Heart right ventricle (tissue), 16 donors: ENCODE data around the gene CENPP. TPM values are rescaled to one million over a fixed set of nuclear protein-coding genes. Genes with fewer than 3 reads are reported as not detected.

ENCODE experiments used
- ATAC-seq, 8 donors: fragments of 200-7000 bp; cut with Tn5 transposase; one replicate each; pipeline ENCODE4 v1.9.1; 2020; ENCODE audit warnings: mild to moderate bottlenecking in 8 of 8, moderate library complexity in 8 of 8, moderate number of reproducible peaks in 1 of 8
- DNase-seq, 2 donors: peaks; one replicate each; pipeline ENCODE4 v3.0.0-alpha.2; 2020
- H3K27ac ChIP-seq, 10 donors: fragments of 200-600 bp; sonication (generic) in 2 of 10; one replicate each; pipeline versions ENCODE4 v1.5.0 to v1.8.0; 2020 to 2022; ENCODE audit warnings: mild to moderate bottlenecking in 3 of 10
- H3K27me3 ChIP-seq, 7 donors: fragments of 200-600 bp; one replicate each; pipeline ENCODE4 v1.8.0; 2021 to 2022; ENCODE audit warnings: mild to moderate bottlenecking in 2 of 7
- H3K36me3 ChIP-seq, 9 donors: fragments of 200-600 bp; sonication (generic) in 1 of 9; one replicate each; pipeline versions ENCODE4 v1.5.0 to v1.8.0; 2020 to 2022; ENCODE audit warnings: mild to moderate bottlenecking in 2 of 9
- H3K4me1 ChIP-seq, 9 donors: fragments of 200-600 bp; sonication (generic) in 1 of 9; one replicate each; pipeline versions ENCODE4 v1.5.0 to v1.8.0; 2020 to 2022; ENCODE audit warnings: mild to moderate bottlenecking in 4 of 9
- H3K4me3 ChIP-seq, 10 donors: fragments of 200-600 bp; sonication (generic) in 2 of 10; one replicate each; pipeline versions ENCODE4 v1.5.0 to v1.8.0; 2020 to 2022; ENCODE audit warnings: mild to moderate bottlenecking in 7 of 10, moderate library complexity in 2 of 10
- H3K9me3 ChIP-seq, 11 donors: fragments of 200-600 bp in 10 of 11; sonication (generic) in 2 of 11; one replicate each; pipeline versions ENCODE4 v1.5.0 to v1.8.0; 2013 to 2022; ENCODE audit warnings: mild to moderate bottlenecking in 2 of 11, control low read depth in 1 of 11, moderate library complexity in 1 of 11
- CTCF ChIP-seq, 9 donors: fragments of 200-600 bp; sonication (generic) in 2 of 9; IDR thresholded peaks; one replicate each; pipeline versions ENCODE4 v1.5.0 to v1.8.0; 2021 to 2022; ENCODE audit warnings: antibody characterized with exemption in 9 of 9, mild to moderate bottlenecking in 5 of 9, moderate library complexity in 1 of 9
- WGBS, 2 donors: extraction: QIAGEN DNeasy Blood & Tissue Kit; methylation state at CpG; one replicate each; pipeline ENCODE4 v1.1.7; 2013; ENCODE audit warnings: inconsistent platforms in 1 of 2; 5-methylcytosine and 5-hydroxymethylcytosine counted together
- intact Hi-C, 10 donors: fragments of 100-400 bp; cut with DNase I; formaldehyde crosslinking; loops; one replicate each; pipeline versions ENCODE4 v1.11.1 to v1.14.2; 2022
- polyA plus RNA-seq, 2 donors: library from polyadenylated mRNA; stranded (reverse); fragments of 200-250 nt; gene quantifications; one replicate each; pipeline ENCODE4 v1.2.3, GENCODE V29; 2013
- total RNA-seq, 10 donors: library from RNA; stranded (reverse); fragmentation: NEBNext Ultra II Directional in 3 of 10; extraction: Animal tissue kit (Norgen Biotek cat#: 25700) in 3 of 10; gene quantifications; one replicate each; pipeline versions ENCODE4 v1.2.1 to v1.2.4, GENCODE V29; 2021 to 2023
- donor health status: Arrhythmogenic right ventricular cardiomyopathy.
- donor health status: ischemic (EF 13 %, LVEDD 7.1; RV severe dilation, severe dysfunction).
- donor health status: healthy with polysubstance abuse.
- donor health status: DM: no; HTN: yes; CAD: no.
- donor health status: DM: no; HTN: no; CAD: no.
- donor health status: ischemic (EF 25% LVEDD 6.9; RV normal size, moderate dysfunction).
- donor health status: ischemic (EF 25% LVEDD 5.7; RV mildly dilated, moderate dysfunction).
- donor health status: healthy.
- donor health status: DM: yes; HTN: yes; CAD: no.
- donor health status: Ischemic cardiomyopathy.
- donor health status: ischemic (EF 35%, LVEDD 5.7; RV mildly dilated, moderate dysfunction).
- donor health status: nonischemic (EF 11% LVEDD 7.7; RV severe dilation, severe dysfunction).
- donor health status: DM: yes; HTN: yes; CAD: no.
- donor health status: PGD.
- donor health status: ischemic (EF 29% LVEDD 5.4; RV normal size, mild dysfunction).
- donor health status: nonischemic (EF 23%, LVEDD 6.1; RV moderate dilation, normal function).

The CENPP gene
- total and polyA plus RNA-seq, 12 donors, result 1.3 to 5.2 (median 2.8) TPM

GRCh38 chr9:92426501-92427145 lies 100.9 kb downstream of the CENPP start:
- Histone ChIP-seq H3K27ac (peak overlapping the region in 5 of 10 donors; percentile 37 to 69 (median 54)), H3K4me3 (no peak overlapping the region), H3K27me3 (no peaks in the 10 kb centered on the region), H3K4me1 (peaks cover 0 to 21% (median 0%) of the 10 kb centered on the region in 9 donors), H3K36me3 (no peaks in the 10 kb centered on the region), H3K9me3 (no peaks in the 10 kb centered on the region)
- ATAC-seq, result no peak
- no peak for DNase-seq
- intact Hi-C loops, result loop anchor here in 2 of 10 donors (10.0 kb wide), 2 partner anchors 82 to 92 kb away; no protein-coding TSS in a partner anchor
- TF ChIP-seq CTCF (IDR thresholded peaks at IDR 0.05), result no peak
- 67 to 74% methylated on average over 5 of the region's 5 CpGs for WGBS, 2 donors

DNA sequence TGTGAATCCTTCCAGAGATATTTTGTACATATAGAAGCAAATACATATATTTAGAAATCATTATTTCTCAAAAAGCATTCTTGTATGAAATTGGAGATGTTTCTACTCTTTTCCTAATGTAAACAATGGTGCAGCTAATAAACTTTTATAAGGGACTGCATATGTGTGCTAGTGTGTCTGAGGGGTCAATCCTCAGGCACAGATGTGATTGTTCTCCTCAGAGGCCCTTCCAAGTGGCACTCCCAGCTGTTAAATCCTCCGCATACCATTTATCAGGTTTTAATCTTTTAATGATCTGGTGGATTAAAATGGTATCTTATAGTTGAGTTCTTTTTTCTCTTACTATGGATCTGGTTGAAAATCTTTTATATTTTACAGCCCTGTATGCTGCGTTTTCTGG lies 104.1 kb downstream of the CENPP start:
- ATAC-seq (no peak), DNase-seq (no peak)
- no peaks in the 10 kb centered on the region for H3K36me3 ChIP-seq
- intact Hi-C loops, result loop anchor here in 4 of 10 donors (10.0 kb wide), 4 partner anchors 55 to 295 kb away; partner anchors contain the start of gene ASPN (in 1 of the 4)
- no peak overlapping the region for H3K27ac ChIP-seq
- H3K27me3 ChIP-seq, result no peaks in the 10 kb centered on the region
- no peak for TF ChIP-seq CTCF (IDR thresholded peaks at IDR 0.05)
- WGBS, 2 donors, result 67 to 97% methylated on average over 2 of the region's 2 CpGs
- no peak overlapping the region for H3K4me3 ChIP-seq
- no peaks in the 10 kb centered on the region for H3K9me3 ChIP-seq
- H3K4me1 ChIP-seq, result peaks cover 0 to 20% (median 0%) of the 10 kb centered on the region in 9 donors

DNA sequence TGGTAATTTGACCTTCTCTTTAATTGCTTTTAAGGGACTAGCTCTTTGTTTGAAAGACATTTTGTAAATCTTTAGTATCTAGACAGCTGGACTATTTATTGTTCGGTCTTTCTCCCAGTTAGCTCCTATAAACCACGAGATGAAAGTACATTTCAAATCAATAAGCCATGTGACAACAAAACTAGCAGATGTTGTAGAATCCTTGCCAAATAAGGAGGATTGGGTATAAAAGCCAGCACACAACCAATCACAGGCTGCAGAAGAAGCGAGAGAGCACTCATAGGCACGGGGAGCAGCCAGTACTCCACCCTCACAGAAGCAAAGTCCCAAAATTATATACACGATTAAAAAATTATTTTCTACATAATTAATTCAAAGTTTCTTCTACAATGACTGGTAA lies 106.6 kb downstream of the CENPP start:
- H3K4me3 ChIP-seq, result no peak overlapping the region
- intact Hi-C loops, result loop anchor here in 2 of 10 donors (10.0 kb wide), 3 partner anchors 52 to 298 kb away; partner anchors contain the start of gene ASPN (in 1 of the 2)
- no peaks in the 10 kb centered on the region for H3K9me3 ChIP-seq
- DNase-seq (no peak), ATAC-seq (peak in 2 of 8 donors; percentile 48 to 53)
- H3K4me1 ChIP-seq, result no peaks in the 10 kb centered on the region
- H3K36me3 ChIP-seq, result no peaks in the 10 kb centered on the region
- no peak overlapping the region for H3K27ac ChIP-seq
- no peak for TF ChIP-seq CTCF (IDR thresholded peaks at IDR 0.05)
- no peaks in the 10 kb centered on the region for H3K27me3 ChIP-seq
- 78 to 85% methylated on average over 5 of the region's 5 CpGs for WGBS, 2 donors

GRCh38 chr9:92432972-92433548 lies 107.3 kb downstream of the CENPP start:
- DNase-seq, result no peak
- Histone ChIP-seq H3K27me3 (no peaks in the 10 kb centered on the region), H3K27ac (no peak overlapping the region), H3K4me1 (no peaks in the 10 kb centered on the region), H3K36me3 (no peaks in the 10 kb centered on the region), H3K4me3 (no peak overlapping the region), H3K9me3 (no peaks in the 10 kb centered on the region)
- no peak for TF ChIP-seq CTCF (IDR thresholded peaks at IDR 0.05)
- ATAC-seq, result no peak
- 95 to 97% methylated on average over 5 of the region's 5 CpGs for WGBS, 2 donors
- intact Hi-C loops, result loop anchor here in 2 of 10 donors (10.0 kb wide), 3 partner anchors 52 to 298 kb away; partner anchors contain the start of gene ASPN (in 1 of the 2)
